ENCODE results near the gene ATP2A2. TPM values are rescaled to one million over a fixed set of nuclear protein-coding genes. Genes with fewer than 3 reads are reported as not detected.

Gene ATP2A2
- total and polyA plus RNA-seq, 2 experiments from 2014 or later, result 47.2 to 225 TPM

DNA sequence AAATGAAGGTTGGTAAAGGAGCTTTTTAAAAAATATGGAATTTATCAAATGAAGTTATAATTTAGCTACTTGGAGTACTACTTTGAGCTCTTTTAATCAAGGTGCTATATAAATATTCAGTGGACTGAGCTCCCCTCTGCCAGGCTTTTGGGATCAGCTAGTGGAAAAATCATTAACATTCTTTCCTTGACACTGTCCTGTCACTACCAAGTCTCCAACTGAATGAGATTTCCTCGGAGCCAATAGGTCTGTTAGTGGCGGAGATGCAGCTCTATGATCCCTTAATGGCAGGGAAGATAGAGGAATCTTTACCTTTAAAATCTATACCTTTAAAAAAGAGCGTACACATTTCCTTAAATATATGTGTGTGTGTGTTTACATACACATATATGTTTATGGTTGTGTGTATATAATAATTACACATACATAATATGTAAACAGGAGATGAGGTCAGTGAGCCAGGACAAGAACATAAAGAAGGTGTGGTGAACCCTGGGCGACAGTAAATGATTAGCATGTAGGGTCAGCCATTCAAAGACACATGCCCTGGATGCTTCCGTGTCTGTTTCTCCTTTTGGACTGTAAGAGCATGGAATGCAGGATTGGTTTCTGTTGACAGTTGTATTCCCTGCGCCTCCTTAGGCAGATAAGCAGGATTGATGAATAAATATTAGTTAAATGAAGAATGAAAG lies 47.7 kb upstream of the ATP2A2 start:
- H3K4me3 Mint-ChIP-seq, result no peak overlapping the region
- DNase-seq (ENCODE audit: low spot score) (no peak), ATAC-seq (no peak)
- Histone ChIP-seq H3K79me2 (replicated peaks; ENCODE audit: insufficient read depth) (no peaks in the 10 kb centered on the region), H4K20me1 (replicated peaks; ENCODE audit: insufficient read depth) (no peaks in the 10 kb centered on the region), H3K9me2 (ENCODE audit: insufficient read depth) (no peaks in the 10 kb centered on the region), H3F3A (replicated peaks; ENCODE audit: low read depth) (no peaks in the 10 kb centered on the region), H3K27ac (ENCODE audit: low read depth) (no peak overlapping the region), H3K4me1 (ENCODE audit: insufficient read depth) (no peaks in the 10 kb centered on the region), H3K27me3 (ENCODE audit: insufficient read depth) (no peaks in the 10 kb centered on the region), H3K36me3 (ENCODE audit: insufficient read depth) (no peaks in the 10 kb centered on the region), H3K4me3 (no peak overlapping the region), H2AFZ (no peak overlapping the region), H3K4me2 (no peak overlapping the region)
- H3K9me3 Mint-ChIP-seq, result no peaks in the 10 kb centered on the region
- no peaks in the 10 kb centered on the region for H3K27me3 Mint-ChIP-seq (ENCODE audit: insufficient read depth, low read depth, poor library complexity)
- no peak overlapping the region for H3K27ac Mint-ChIP-seq
- TF ChIP-seq, protein P1, sequence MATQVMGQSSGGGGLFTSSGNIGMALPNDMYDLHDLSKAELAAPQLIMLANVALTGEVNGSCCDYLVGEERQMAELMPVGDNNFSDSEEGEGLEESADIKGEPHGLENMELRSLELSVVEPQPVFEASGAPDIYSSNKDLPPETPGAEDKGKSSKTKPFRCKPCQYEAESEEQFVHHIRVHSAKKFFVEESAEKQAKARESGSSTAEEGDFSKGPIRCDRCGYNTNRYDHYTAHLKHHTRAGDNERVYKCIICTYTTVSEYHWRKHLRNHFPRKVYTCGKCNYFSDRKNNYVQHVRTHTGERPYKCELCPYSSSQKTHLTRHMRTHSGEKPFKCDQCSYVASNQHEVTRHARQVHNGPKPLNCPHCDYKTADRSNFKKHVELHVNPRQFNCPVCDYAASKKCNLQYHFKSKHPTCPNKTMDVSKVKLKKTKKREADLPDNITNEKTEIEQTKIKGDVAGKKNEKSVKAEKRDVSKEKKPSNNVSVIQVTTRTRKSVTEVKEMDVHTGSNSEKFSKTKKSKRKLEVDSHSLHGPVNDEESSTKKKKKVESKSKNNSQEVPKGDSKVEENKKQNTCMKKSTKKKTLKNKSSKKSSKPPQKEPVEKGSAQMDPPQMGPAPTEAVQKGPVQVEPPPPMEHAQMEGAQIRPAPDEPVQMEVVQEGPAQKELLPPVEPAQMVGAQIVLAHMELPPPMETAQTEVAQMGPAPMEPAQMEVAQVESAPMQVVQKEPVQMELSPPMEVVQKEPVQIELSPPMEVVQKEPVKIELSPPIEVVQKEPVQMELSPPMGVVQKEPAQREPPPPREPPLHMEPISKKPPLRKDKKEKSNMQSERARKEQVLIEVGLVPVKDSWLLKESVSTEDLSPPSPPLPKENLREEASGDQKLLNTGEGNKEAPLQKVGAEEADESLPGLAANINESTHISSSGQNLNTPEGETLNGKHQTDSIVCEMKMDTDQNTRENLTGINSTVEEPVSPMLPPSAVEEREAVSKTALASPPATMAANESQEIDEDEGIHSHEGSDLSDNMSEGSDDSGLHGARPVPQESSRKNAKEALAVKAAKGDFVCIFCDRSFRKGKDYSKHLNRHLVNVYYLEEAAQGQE (IDR thresholded peaks at IDR 0.05; ENCODE audit: unreplicated experiment), result no peak
- TF ChIP-seq, protein P2, sequence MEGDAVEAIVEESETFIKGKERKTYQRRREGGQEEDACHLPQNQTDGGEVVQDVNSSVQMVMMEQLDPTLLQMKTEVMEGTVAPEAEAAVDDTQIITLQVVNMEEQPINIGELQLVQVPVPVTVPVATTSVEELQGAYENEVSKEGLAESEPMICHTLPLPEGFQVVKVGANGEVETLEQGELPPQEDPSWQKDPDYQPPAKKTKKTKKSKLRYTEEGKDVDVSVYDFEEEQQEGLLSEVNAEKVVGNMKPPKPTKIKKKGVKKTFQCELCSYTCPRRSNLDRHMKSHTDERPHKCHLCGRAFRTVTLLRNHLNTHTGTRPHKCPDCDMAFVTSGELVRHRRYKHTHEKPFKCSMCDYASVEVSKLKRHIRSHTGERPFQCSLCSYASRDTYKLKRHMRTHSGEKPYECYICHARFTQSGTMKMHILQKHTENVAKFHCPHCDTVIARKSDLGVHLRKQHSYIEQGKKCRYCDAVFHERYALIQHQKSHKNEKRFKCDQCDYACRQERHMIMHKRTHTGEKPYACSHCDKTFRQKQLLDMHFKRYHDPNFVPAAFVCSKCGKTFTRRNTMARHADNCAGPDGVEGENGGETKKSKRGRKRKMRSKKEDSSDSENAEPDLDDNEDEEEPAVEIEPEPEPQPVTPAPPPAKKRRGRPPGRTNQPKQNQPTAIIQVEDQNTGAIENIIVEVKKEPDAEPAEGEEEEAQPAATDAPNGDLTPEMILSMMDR (conservative IDR thresholded peaks at IDR 0.05; ENCODE audit: low read depth in 2 of 2), result no peak
- TF ChIP-seq STAT1 (IDR thresholded peaks at IDR 0.05; ENCODE audit: unreplicated experiment) (no peak), CREB1 (CRISPR knock-in tag; IDR thresholded peaks at IDR 0.05; ENCODE audit: low read depth) (no peak), NANOG (IDR thresholded peaks at IDR 0.05; ENCODE audit: borderline replicate concordance) (no peak), EZH2 (IDR thresholded peaks at IDR 0.05; ENCODE audit: low read depth, unreplicated experiment) (no peak), POLR2AphosphoS5 (IDR thresholded peaks at IDR 0.05; ENCODE audit: low read depth) (no peak)
- no peaks in the 10 kb centered on the region for H3K36me3 Mint-ChIP-seq (ENCODE audit: low read depth)
- H3K4me1 Mint-ChIP-seq, result no peaks in the 10 kb centered on the region

DNA sequence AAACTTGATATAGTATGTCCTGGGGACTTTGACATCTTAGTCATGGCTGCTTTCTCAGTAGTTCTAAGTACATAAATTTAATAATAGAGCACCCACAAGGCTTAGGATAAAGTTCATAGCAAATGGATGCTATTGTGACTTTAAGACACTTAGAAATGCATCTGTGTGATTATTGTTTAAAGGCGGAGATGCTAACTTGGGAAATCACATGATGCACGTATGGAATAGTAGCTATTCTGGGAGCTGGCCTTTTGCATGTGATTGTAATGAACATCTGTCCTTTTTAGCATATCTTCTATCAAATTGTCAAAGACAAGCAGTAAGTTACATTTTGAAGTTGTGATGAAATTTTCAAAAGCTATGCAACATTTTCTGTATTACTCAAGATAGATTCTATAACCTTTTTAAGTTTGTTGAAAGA lies 46.7 kb upstream of the ATP2A2 start:
- no peak for TF ChIP-seq JUNB (IDR thresholded peaks at IDR 0.05; ENCODE audit: unreplicated experiment)
- H3K27me3 ChIP-seq (ENCODE audit: insufficient read depth), result no peaks in the 10 kb centered on the region
- no peak overlapping the region for H2AFZ ChIP-seq
- ATAC-seq, result no peak
- no peak overlapping the region for H3K4me2 ChIP-seq
- DNase-seq (ENCODE audit: low spot score), result no peak
- H3K27ac ChIP-seq (ENCODE audit: low read depth), result no peak overlapping the region
- H3K36me3 ChIP-seq (ENCODE audit: insufficient read depth), result no peaks in the 10 kb centered on the region
- H3K36me3 Mint-ChIP-seq (ENCODE audit: low read depth), result no peaks in the 10 kb centered on the region
- no peaks in the 10 kb centered on the region for H3K79me2 ChIP-seq (replicated peaks; ENCODE audit: insufficient read depth)
- no peaks in the 10 kb centered on the region for H3K27me3 Mint-ChIP-seq (ENCODE audit: insufficient read depth, low read depth, poor library complexity)
- H4K20me1 ChIP-seq (replicated peaks; ENCODE audit: insufficient read depth), result no peaks in the 10 kb centered on the region
- H3K9me3 Mint-ChIP-seq, result no peaks in the 10 kb centered on the region
- no peaks in the 10 kb centered on the region for H3K4me1 ChIP-seq (ENCODE audit: insufficient read depth)
- no peak overlapping the region for H3K27ac Mint-ChIP-seq
- H3F3A ChIP-seq (replicated peaks; ENCODE audit: low read depth), result no peaks in the 10 kb centered on the region
- H3K9me2 ChIP-seq (ENCODE audit: insufficient read depth), result no peaks in the 10 kb centered on the region
- no peak overlapping the region for H3K4me3 ChIP-seq
- no peak overlapping the region for H3K4me3 Mint-ChIP-seq
- no peaks in the 10 kb centered on the region for H3K4me1 Mint-ChIP-seq
